HG02588 (cell line): Measurements from ENCODE around the gene TRAF5.
"Not testable (repeated sequence)": the region's sequence is repeated elsewhere in the genome, so short reads cannot be mapped to it uniquely, and the experiment has no call there.

Source experiments
- ATAC-seq: cut with Tn5 transposase; IDR thresholded peaks from one replicate; pipeline ENCODE4 v1.9.1; 2021; ENCODE audit warnings: mild to moderate bottlenecking, moderate library complexity; ENCODE audit not compliant: unreplicated experiment

TRAF5 gene

DNA sequence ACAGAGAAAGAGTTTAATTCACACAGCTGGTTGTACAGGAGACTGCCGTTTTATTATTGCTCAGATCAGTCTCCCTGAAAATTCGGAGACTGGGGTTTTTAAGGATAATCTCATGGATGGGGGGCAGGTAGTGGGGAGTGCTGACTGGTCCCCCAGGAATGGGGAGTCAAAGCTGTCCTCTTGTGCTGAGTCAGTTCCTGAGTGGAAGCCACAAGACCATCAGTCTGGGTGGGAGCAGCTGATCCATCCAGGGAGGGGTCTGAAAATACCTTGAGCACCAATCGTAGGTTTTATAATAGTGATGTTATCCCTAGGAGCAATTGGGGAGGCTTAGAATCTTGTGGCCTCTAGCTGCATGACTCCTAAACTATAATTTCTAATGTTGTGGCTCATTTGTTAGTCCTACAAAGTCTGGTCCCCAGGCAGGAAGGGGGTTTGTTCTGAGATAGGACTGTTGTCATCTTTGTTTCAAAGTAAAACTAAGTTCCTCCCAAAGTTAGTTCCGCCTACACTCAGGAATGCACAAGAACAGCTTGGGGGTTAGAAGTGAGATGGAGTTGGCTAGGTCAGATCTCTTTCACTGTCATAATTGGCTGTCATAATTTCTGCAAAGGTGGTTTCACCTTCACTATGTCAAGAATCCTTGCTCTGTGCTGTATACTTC, 50.3 kb downstream of the TRAF5 start:
- no peak for ATAC-seq

DNA sequence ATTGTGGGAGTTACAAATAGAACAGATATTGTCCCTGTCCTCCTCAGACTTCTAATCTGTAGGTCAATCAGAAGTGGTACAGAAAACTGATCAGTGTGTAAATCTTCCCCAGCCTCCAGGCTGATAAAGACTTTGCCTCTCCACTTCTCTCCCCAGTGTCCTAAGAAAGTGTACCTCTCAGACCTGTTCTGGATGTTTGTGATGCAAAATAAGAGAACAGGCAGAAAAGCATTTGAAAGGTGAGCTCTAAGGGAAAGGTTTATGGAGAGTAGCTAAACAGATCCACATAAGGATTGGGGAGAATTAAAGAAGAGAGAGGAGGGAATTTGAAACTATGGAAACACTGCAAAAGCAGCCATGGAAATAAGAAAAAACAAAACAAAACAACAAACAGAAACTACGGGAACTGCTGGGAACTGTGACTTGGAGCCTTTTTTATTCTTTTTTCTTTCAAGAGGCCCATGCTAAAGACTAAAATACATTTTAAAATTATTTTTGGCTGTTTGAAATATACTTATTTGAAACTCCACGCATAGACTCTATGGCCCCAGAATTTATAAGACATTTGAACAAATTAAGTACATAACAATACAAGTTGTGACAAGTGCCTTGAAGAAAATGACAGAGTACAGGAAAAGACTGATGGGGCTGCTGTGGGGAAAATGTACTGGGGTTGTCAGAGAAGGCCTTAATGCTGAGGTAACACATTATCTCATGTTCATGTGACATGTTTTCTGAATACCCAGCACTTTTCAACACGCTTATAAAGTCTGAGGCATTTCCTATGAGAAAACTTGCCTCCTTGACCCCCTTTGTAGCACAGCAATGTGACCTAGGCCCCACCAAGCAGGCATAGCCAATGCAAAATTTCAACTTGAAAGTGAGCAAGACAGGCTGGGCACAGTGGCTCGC, 51.2 kb downstream of the TRAF5 start:
- ATAC-seq: no peak

DNA sequence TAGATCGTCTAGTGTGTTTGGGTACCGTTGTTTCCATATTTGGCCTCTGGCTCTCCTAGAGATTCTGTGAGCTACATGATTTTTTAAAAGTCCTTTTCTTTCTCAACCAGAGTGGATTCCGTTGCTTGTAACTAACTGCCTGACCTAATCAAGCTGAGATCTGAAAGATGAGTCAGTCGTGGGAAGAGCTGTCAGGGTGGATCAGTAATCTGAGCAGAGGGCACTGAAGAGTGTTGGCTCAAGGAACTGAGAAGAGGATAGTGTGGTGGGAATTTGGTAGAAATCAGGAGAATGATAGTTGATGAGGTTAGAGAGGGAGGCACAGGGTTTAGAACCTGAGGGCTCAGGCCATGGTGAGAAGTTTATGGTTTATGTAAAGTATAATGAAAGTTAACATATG, 52.2 kb downstream of the TRAF5 start:
- ATAC-seq: no peak

DNA sequence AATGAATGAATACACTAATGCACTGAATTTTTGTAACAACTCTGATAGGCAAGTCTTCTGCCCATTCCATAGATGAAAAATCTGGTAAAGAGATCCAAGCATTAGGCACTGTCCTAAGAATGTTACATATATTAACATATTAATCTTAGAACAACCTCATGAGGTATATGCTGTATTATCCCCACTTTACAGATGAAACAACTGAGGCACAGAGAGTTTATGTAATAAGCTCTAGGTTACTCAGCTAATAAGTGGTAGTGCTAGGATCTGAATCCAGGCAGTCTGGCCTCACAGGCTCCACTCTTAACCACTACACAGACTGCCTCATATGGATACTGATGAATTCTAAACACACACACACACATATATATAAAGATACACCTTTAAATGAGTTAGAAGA, 52.8 kb downstream of the TRAF5 start:
- no peak for ATAC-seq

DNA sequence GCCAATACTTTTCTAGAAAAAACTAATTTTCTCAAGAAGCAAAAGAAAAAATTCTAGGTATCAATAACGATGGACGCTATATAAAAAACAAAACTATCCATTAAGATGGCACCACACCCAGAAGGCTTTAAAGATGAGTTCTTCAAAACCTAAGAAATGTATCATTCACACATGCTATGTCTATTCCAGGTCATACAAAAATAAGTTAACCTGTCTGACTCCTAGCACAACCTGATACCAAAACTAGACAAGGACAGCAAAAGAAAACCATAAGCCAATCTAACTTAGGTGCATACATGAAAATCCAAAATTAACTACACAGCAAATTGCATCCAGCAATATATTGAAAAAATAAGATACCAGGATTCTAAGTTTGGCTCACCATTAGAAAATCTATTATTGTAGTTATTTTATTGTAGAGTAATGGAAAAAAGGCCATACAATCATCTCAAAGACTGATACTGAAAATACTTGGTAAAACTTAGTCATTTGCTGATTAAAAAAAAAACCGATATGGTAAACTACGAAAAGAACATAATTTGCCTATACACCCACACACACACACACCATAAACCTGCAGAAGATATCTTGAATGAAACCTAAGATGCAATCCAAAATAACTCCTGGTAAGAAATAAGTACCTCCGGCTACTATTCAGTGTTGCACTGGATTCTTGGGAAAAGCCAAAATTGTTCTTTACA, 55.0 kb downstream of the TRAF5 start:
- ATAC-seq: no peak

DNA sequence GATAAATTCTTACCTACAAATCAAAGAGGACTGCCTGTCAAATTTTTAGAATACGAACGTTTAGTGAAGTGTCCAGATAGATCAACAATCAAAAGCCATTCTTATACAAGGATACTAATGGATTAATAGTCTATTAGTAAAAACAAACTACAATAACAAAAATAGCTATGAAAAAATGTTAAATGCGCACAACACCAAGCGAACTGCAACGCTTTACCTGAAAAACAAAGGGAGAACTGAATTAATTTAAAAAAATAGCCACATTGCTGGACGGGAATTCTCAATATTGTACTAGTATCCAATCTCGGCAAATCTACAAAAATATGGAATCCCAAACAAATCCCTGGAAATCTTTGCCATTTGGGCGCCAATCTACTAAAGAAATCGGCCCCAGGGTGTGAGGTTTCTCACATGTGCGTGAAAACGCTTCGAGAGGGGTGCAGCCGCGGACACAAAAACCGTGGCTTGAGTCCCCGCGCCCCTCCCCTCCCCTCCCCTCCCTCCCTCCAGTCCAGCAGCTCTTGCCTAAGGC, 55.6 kb downstream of the TRAF5 start:
- no peak for ATAC-seq

DNA sequence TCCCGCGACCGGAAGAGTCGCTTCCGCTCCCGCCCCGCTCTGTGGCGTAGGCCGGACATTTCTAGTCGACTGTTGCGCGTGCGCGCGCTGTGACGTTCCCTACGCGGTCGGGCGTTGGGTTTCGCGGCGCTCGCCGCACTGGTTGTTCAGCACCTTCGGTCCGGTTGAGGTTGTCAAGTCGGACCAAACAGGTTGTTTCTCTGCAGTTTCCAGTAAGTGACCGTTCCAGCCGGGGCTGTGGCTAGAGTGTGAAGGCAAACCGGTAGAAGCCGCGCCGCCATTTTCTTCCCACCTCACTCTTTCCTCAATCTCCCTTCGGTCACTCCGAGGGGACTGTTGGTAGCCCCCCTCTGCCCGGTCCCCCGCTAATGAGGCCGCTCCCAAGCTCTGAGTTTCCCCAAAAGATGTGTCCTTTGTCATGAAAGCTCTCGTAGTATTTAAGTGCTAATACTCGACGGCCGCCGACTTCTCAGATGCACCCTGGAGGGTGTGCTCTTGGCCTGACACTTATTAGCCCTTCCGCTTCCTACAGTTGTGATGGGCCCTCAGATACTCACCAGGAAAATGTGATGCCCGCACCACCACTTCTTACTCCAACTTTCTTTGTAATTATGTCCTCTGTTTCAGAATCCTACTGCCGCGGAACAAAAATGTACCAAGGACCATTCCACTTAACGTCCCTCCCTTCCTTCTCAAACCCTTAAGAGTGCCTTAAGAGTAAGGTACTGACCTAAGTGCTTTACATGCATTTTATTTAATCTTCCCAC, 56.3 kb downstream of the TRAF5 start:
- ATAC-seq: peak; percentile 97

DNA sequence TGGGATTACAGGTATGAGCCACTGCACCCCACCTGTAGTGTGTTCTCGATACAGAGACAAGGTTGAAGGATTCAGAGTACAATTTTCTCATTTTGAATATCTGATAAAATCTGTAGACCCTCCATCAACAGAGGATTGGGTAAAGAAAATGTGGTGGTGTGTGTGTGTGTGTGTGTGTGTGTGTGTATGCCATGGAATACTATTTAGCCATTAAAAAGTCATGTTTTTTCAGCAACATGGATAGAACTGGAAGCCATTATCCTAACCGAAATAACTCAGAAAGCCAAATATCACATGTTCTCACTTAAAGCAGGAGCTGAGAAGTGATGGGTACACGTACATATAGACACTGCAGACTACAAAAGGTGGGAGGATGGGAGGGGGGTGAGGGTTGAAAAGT, 57.9 kb downstream of the TRAF5 start:
- ATAC-seq: no peak

DNA sequence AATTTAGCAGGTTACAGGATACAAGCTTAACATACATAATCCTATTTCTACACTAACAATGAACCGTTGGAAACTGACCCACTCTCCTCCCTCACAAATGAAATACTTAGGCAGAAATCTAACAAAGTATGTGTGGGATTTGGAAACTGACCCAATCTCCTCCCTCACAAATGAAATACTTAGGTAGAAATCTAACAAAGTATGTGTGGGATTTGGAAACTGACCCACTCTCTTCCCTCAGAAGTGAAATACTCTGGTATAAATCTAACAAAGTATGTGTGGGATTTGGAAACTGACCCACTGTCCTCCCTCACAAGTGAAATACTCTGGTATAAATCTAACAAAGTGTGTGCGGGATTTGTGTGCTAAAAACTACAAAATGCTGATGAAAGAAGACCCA, 60.3 kb downstream of the TRAF5 start:
- no peak for ATAC-seq

DNA sequence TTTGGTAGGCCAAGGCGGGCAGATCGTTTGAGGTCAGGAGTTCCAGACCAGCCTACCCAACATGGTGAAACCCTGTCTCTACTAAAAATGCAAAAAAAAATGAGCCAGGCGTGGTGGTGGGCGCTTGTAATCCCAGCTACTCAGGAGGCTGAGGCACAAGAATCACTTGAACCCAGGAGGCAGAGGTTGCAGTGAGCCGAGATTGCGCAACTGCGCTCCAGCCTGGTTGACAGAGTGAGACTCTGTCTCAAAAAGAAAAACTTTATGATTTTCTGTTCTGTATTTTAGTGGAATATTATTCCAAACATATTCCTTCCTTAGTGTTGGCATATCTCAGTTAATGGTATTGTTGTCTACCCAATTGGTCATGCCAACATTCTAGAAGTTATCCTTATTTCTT, 64.2 kb downstream of the TRAF5 start:
- ATAC-seq: not testable (repeated sequence)

DNA sequence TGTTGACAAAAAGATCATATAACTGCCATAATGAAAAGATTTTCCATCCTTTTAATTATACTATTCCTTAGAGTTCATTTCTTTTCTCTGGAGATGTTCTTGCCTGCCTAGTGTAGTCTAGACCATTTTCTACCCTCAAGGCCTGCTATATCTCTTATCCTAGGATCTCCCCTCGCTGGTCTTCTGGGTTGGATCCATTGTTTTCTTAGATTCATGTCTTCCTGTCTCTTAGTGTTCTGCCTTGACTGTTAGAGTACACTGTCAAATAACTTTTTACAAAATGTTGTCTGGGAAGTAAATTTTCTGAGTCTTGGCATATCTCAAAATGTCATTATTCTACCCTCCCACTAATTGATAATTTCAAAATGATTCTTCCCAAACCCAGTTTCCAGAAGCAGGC, 66.6 kb downstream of the TRAF5 start:
- no peak for ATAC-seq

DNA sequence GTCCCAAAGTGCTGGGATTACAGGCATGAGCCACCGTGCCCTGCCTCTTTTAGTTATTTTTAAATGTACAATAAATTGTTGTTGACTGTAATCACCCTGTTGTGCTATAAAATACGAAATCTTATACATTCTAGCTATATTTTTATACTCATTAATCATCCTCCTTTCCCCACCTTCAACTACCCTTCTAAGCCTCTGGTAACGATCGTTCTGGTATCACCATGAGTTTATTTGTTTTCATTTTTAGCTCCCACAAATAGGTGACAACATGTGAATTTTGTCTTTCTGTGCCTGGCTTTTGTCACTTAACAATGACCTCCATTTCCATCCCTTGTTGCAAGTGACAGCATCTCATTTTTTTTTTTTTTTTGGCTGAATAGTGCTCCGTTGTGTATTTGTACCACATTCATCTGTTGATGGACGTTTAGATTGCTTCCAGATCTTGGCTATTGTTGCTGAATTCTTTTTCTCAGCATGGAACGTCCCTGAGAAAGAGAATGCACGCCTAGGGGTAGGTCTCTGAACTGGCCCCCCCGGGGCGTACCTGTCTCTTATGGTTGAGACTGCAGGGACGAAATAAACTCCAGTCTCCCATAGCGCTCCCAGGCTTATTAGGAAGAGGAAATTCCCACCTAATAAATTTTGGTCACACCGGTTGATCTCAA, 71.8 kb downstream of the TRAF5 start:
- not testable (repeated sequence) for ATAC-seq

DNA sequence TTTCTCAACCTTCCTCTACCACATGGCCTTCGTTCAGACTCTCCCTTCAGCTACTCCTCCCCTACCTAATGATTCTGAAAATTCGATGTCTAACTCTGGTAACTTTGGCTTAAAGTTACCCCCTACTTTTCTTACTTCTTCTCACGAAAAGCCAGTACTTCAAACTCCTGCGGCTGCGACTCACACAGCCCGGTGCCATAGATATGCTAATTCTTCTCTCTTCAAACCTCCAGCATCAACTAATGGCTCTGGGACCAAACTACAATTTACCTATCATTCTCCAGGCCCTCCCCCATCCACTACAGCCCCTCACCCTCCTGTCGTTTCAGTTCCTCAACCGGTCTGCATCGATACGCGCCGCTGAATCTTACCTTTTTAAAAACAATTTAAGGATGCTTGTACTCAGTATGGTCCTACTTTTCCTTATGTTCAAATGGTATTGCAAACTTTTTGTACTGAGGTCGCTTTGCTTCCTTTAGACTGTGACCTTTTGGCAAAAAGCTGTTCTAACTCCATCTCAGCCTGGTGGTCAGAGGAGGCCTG, 73.3 kb downstream of the TRAF5 start:
- ATAC-seq: not testable (repeated sequence)

DNA sequence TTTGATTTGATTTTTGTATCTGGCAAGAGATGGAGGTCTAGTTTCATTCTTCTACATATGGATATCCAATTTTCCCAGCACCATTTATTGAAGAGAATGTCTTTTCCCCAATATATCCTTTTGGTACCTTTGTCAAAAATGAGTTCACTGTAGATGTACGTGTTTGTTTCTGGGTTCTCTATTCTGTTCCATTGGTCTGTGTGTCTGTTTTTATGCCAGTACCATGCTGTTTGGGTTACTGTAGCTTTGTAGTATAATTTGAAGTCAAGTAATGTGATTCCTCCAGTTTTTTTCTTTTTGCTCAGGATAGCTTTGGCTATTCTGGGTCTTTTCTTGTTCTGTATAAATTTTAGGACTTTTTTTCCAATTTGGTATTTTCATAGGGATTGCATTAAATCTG, 75.1 kb downstream of the TRAF5 start:
- not testable (repeated sequence) for ATAC-seq

DNA sequence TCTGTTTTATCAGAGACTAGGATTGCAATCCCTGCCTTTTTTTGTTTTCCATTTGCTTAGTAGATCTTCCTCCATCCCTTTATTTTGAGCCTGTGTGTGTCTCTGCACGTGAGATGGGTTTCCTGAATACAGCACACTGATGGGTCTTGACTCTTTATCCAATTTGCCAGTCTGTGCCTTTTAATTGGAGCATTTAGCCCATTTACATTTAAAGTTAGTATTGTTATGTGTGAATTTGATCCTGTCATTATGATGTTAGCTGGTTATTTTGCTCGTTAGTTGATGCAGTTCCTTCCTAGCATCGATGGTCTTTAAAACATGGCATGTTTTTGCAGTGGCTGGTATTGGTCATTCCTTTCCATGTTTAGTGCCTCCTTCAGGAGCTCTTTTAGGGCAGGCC, 79.5 kb downstream of the TRAF5 start:
- ATAC-seq: not testable (repeated sequence)

DNA sequence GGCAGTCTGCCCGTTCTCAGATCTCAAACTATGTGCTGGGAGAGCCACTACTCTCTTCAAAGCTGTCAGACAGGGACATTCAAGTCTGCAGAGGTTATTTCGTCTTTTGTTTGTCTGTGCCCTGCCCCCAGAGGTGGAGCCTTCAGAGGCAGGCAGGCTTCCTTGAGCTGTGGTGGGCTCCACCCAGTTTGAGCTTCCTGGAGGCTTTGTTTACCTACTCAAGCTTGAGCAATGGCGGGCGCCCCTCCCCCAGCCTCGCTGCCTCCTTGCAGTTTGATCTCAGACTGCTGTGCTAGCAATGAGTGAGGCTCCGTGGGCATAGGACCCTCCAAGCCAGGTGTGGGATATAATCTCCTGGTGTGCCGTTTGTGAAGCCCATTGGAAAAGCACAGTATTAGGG, 81.1 kb downstream of the TRAF5 start:
- ATAC-seq: not testable (repeated sequence)

DNA sequence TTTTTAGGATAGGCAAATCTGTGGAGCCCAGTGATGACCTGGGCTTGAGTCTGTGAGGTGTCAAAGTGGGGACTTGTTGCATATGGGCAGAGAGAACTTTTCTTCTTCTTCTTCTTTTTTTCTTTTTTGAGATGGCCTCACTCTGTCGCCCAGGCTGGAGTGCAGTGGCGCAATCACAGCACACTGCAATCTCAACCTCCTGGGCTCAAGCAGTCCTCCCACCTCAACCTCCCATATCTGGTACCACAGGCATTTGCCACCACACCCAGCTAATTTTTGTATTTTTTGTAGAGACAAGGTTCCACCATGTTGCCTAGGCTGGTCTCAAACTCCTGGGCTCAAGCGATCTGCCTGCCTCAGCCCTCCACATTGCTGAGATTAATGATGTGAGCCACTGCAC, 85.0 kb downstream of the TRAF5 start:
- no peak for ATAC-seq

DNA sequence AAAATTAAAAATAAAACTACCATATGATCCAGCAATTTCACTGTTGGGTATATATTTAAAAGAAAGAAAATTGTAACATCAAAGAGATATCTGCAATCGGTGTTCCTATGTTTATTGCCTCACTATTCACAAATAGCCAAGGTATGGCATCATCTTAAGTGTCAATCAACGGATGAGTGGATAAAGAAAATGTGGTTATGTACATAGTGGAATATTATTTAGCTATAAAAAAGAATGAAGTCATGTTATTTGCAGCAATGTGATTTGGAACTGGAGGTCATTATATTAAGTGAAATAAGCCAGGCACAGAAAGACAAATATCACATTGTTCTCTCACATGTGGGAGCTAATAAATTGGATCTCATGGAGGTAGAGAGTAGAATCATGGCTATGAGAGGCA, 89.1 kb downstream of the TRAF5 start:
- no peak for ATAC-seq

DNA sequence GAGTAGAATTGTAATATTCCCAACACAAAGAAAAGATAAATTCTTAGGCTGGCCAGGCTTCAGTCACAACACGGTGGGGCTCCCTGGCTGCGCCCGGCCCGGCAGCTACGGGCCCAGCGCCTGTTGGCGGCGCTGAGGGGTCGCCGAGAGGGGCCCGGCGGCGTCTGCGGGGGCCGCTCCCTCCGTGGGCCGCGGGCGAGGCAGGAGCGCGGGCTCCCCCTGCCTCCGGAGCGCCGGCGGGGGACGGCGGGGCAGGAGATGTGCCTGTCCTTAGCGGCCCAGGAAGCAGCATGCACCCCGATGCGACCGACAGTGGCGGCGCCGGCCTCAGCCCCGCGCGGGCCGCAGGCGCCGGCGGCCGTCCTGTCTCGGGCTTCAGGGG, 89.6 kb downstream of the TRAF5 start:
- ATAC-seq: peak; percentile 58
